ENCODE data around the gene DTNBP1.
A peak's percentile ranks its signal among the peaks of the same experiment; 100 is the strongest.
"Not testable (repeated sequence)": the region's sequence is repeated elsewhere in the genome, so short reads cannot be mapped to it uniquely, and the experiment has no call there.

DTNBP1 gene

GRCh38 chr6:15663130-15663871 lies 473 bp upstream of the DTNBP1 start:
- no peaks in the 10 kb centered on the region for H3K9me3 ChIP-seq (ENCODE audit: control insufficient read depth, low read length)
- peak overlapping the region; percentile 71 for H3K9ac ChIP-seq (ENCODE audit: low read length)
- peaks cover 4% of the 10 kb centered on the region for H3K27me3 ChIP-seq (ENCODE audit: control insufficient read depth, insufficient read depth, low read length)
- H3K4me1 ChIP-seq (ENCODE audit: control insufficient read depth, insufficient read depth, low read length) = peaks cover 12% of the 10 kb centered on the region
- H3K4me3 ChIP-seq (ENCODE audit: low read length) = peak overlapping the region; percentile 69
- H3K36me3 ChIP-seq (ENCODE audit: control insufficient read depth, insufficient read depth, low read length) = no peaks in the 10 kb centered on the region

DNA sequence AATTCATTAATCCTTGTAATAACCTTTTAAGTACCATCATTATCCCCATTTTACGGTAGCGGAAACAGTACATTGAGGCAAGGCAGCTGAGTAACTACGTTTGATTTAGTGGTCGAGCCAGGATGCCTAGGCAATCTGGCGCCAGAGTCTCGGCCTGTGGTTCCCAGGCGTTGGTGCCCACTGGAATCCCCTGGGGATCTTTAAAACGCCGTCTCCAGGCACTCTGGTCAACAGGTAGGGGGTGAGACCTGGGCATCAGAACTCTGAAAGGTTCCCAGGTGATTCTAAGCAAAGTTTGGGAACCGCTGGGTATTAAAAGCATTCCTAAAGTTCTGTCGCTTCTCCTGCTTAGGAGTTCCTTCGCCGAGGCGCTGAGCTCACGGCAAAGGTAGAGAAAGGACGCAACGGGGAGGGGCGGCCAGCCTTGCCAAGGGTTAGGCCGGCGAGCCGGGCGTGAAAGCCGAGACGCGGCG lies 939 bp downstream of the DTNBP1 start:
- Histone ChIP-seq H3K36me3 (ENCODE audit: control insufficient read depth, insufficient read depth, low read length) (no peaks in the 10 kb centered on the region), H3K9ac (ENCODE audit: low read length) (peak overlapping the region; percentile 71), H3K9me3 (ENCODE audit: control insufficient read depth, low read length) (no peaks in the 10 kb centered on the region), H3K27me3 (ENCODE audit: control insufficient read depth, insufficient read depth, low read length) (no peaks in the 10 kb centered on the region), H3K4me1 (ENCODE audit: control insufficient read depth, insufficient read depth, low read length) (peaks cover 12% of the 10 kb centered on the region), H3K4me3 (ENCODE audit: low read length) (peak overlapping the region; percentile 69)

- Histone ChIP-seq H3K27me3 (ENCODE audit: control insufficient read depth, insufficient read depth, low read length) (no peaks in the 10 kb centered on the region), H3K4me3 (ENCODE audit: low read length) (no peak overlapping the region), H3K36me3 (ENCODE audit: control insufficient read depth, insufficient read depth, low read length) (no peaks in the 10 kb centered on the region), H3K9ac (ENCODE audit: low read length) (no peak overlapping the region), H3K4me1 (ENCODE audit: control insufficient read depth, insufficient read depth, low read length) (peaks cover 12% of the 10 kb centered on the region), H3K9me3 (ENCODE audit: control insufficient read depth, low read length) (no peaks in the 10 kb centered on the region)
Measured at GRCh38 chr6:15659181-15659580, 3.6 kb downstream of the DTNBP1 start.

DNA sequence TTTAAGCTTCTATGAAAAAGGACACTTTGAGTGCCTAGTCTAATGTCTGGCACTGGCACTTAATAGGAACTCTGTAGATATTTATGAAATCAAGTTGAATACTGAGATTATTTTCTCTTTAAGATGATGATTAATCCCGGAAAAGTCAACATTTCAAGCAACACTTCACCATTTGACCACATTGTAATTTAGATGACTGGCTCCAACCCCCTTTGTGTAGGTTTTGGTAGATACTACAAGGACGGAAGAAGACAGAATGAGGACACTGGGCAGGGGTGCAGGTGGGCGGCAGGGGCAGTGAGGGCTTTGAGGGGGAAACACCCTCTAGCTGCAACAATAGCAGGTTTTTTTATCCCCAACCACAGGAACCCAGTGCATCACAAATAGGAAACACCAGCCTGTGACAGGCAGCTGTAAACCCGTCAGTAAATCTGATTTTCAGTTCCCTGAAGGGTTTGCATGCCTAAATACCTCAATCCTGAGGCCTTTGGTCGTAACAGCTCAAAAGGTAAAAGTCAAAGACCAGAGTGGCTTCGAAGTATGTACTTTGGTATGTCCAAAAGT lies 4.6 kb downstream of the DTNBP1 start:
- peaks cover 10% of the 10 kb centered on the region for H3K4me1 ChIP-seq (ENCODE audit: control insufficient read depth, insufficient read depth, low read length)

DNA sequence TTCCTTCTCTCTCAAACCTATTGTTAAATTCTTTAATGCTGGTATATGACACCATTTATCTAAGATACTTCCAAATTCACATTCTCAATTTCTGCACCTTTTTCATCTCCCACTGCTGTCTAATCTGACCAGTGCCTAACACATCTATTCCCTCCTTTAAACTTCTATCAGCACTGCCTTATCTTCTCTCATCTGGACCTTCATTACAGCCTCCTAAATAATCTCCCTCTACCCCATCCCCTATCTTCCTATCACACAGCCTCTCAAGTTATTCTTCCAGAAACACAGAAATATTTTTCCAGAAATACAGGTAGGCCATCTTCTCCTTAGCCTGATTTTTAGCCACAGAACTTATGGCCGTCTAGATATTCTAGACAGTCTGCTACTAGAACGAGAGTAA lies 5.5 kb downstream of the DTNBP1 start:
- Histone ChIP-seq H3K27me3 (ENCODE audit: control insufficient read depth, insufficient read depth, low read length) (no peaks in the 10 kb centered on the region), H3K9ac (ENCODE audit: low read length) (no peak overlapping the region), H3K9me3 (ENCODE audit: control insufficient read depth, low read length) (no peaks in the 10 kb centered on the region), H3K4me3 (ENCODE audit: low read length) (no peak overlapping the region), H3K36me3 (ENCODE audit: control insufficient read depth, insufficient read depth, low read length) (no peaks in the 10 kb centered on the region), H3K4me1 (ENCODE audit: control insufficient read depth, insufficient read depth, low read length) (peaks cover 7% of the 10 kb centered on the region)

More for the DNA sequence above, 4.6 kb downstream of the DTNBP1 start:
- H3K9me3 ChIP-seq (ENCODE audit: control insufficient read depth, low read length) = no peaks in the 10 kb centered on the region
- H3K36me3 ChIP-seq (ENCODE audit: control insufficient read depth, insufficient read depth, low read length) = no peaks in the 10 kb centered on the region
- H3K4me3 ChIP-seq (ENCODE audit: low read length) = no peak overlapping the region
- H3K27me3 ChIP-seq (ENCODE audit: control insufficient read depth, insufficient read depth, low read length) = no peaks in the 10 kb centered on the region
- H3K9ac ChIP-seq (ENCODE audit: low read length) = no peak overlapping the region

DNA sequence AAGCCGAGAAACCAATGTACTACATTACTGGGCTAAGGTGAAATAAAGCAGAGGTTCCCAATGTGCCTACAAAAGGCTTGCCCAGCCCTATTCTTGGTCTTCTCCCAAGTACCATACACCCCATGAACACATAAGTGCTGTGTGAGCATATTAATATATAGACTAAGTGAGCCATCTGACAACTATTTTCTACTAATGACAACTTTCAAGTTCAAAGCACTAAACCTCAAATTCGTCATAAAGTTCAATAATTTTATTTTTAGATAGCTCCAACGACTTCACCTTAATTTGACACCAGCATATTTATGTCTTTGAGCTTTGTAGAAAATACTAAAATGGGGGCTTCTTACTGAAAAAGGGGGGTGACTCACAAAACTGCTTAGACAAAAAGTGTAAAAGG lies 6.7 kb downstream of the DTNBP1 start:
- Histone ChIP-seq H3K27me3 (ENCODE audit: control insufficient read depth, insufficient read depth, low read length) (no peaks in the 10 kb centered on the region), H3K9me3 (ENCODE audit: control insufficient read depth, low read length) (no peaks in the 10 kb centered on the region), H3K9ac (ENCODE audit: low read length) (no peak overlapping the region), H3K4me1 (ENCODE audit: control insufficient read depth, insufficient read depth, low read length) (no peaks in the 10 kb centered on the region), H3K36me3 (ENCODE audit: control insufficient read depth, insufficient read depth, low read length) (no peaks in the 10 kb centered on the region), H3K4me3 (ENCODE audit: low read length) (no peak overlapping the region)

GRCh38 chr6:15654250-15654649 lies 8.6 kb downstream of the DTNBP1 start:
- no peak overlapping the region for H3K9ac ChIP-seq (ENCODE audit: low read length)
- no peak overlapping the region for H3K4me3 ChIP-seq (ENCODE audit: low read length)
- H3K27me3 ChIP-seq (ENCODE audit: control insufficient read depth, insufficient read depth, low read length) = no peaks in the 10 kb centered on the region
- H3K9me3 ChIP-seq (ENCODE audit: control insufficient read depth, low read length) = no peaks in the 10 kb centered on the region
- H3K36me3 ChIP-seq (ENCODE audit: control insufficient read depth, insufficient read depth, low read length) = no peaks in the 10 kb centered on the region
- no peaks in the 10 kb centered on the region for H3K4me1 ChIP-seq (ENCODE audit: control insufficient read depth, insufficient read depth, low read length)

DNA sequence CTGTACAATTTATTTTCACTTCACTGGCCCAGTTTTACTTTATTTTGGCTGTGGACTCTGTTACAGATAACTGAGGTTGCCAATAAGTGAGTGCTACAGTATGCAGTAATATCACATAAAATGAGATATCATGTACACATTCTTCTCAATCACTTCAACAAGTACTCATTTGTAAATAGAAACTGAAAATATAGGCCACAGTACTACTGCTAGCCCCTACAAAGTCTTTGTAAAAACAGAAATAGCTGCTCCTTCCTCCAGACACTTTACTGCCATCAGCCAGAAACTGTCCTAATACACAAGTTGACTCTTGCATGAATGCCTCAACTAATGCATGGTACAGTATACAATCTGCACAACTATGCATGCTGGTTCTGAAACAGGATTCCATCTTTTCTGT lies 9.2 kb downstream of the DTNBP1 start:
- no peaks in the 10 kb centered on the region for H3K9me3 ChIP-seq (ENCODE audit: control insufficient read depth, low read length)
- H3K4me1 ChIP-seq (ENCODE audit: control insufficient read depth, insufficient read depth, low read length) = no peaks in the 10 kb centered on the region
- no peak overlapping the region for H3K4me3 ChIP-seq (ENCODE audit: low read length)
- H3K9ac ChIP-seq (ENCODE audit: low read length) = no peak overlapping the region
- no peaks in the 10 kb centered on the region for H3K27me3 ChIP-seq (ENCODE audit: control insufficient read depth, insufficient read depth, low read length)
- H3K36me3 ChIP-seq (ENCODE audit: control insufficient read depth, insufficient read depth, low read length) = no peaks in the 10 kb centered on the region

DNA sequence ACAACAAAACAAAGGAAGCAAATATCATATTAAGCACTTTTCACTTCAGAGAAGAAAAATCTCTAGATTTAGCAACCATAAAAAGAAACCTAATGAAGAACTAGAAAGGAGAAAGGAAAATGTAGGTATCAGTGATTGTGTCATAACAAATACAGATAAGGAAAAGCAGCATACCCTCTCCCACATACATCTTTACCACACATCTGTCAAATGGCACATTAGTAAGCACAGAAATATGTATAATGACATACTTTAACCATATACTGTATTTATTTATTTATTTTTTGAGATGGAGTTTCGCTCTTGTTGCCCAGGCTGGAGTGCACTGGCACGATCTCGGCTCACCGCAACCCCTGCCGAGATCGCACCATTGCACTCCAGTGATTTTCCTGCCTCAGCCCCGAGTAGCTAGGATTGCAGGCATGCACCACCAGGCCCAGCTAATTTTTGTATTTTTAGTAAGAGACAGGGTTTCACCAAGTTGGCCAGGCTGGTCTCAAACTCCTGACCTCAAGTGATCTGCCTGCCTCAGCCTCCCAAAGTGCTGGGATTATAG lies 12.7 kb downstream of the DTNBP1 start:
- not testable (repeated sequence) for H3K27me3 ChIP-seq (ENCODE audit: control insufficient read depth, insufficient read depth, low read length); H3K9ac ChIP-seq (ENCODE audit: low read length); H3K36me3 ChIP-seq (ENCODE audit: control insufficient read depth, insufficient read depth, low read length); H3K4me3 ChIP-seq (ENCODE audit: low read length); H3K9me3 ChIP-seq (ENCODE audit: control insufficient read depth, low read length); H3K4me1 ChIP-seq (ENCODE audit: control insufficient read depth, insufficient read depth, low read length)

- no peaks in the 10 kb centered on the region for H3K4me1 ChIP-seq (ENCODE audit: control insufficient read depth, insufficient read depth, low read length)
- no peaks in the 10 kb centered on the region for H3K36me3 ChIP-seq (ENCODE audit: control insufficient read depth, insufficient read depth, low read length)
- no peaks in the 10 kb centered on the region for H3K9me3 ChIP-seq (ENCODE audit: control insufficient read depth, low read length)
Measured at GRCh38 chr6:15644904-15645303, 17.9 kb downstream of the DTNBP1 start.

GRCh38 chr6:15643542-15643941 lies 19.3 kb downstream of the DTNBP1 start:
- Histone ChIP-seq H3K9me3 (ENCODE audit: control insufficient read depth, low read length) (no peaks in the 10 kb centered on the region), H3K4me3 (ENCODE audit: low read length) (no peak overlapping the region), H3K4me1 (ENCODE audit: control insufficient read depth, insufficient read depth, low read length) (no peaks in the 10 kb centered on the region), H3K9ac (ENCODE audit: low read length) (no peak overlapping the region), H3K27me3 (ENCODE audit: control insufficient read depth, insufficient read depth, low read length) (no peaks in the 10 kb centered on the region), H3K36me3 (ENCODE audit: control insufficient read depth, insufficient read depth, low read length) (no peaks in the 10 kb centered on the region)

More at GRCh38 chr6:15644904-15645303, 17.9 kb downstream of the DTNBP1 start:
- no peak overlapping the region for H3K4me3 ChIP-seq (ENCODE audit: low read length)
- H3K27me3 ChIP-seq (ENCODE audit: control insufficient read depth, insufficient read depth, low read length) = no peaks in the 10 kb centered on the region
- H3K9ac ChIP-seq (ENCODE audit: low read length) = no peak overlapping the region

DNA sequence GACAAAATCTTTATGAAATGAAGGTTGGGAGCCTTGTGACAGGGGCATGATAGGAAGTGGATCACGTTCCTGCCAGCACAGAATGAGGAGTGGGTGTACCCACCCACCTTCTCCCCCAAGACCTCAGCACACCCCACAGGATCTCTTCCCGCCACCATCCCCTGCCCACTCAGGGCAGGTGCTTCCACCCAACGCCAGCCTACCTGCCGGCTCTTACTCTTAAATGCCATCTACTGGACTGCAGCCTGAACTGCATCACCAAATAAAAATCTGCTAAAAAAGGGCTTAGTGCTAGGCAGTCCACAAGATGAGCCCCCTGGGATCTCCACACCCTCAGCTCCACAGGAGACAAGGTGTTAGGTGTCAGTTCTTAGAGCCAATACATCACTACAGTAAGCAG lies 20.6 kb downstream of the DTNBP1 start:
- Histone ChIP-seq H3K9me3 (ENCODE audit: control insufficient read depth, low read length) (no peaks in the 10 kb centered on the region), H3K9ac (ENCODE audit: low read length) (no peak overlapping the region), H3K36me3 (ENCODE audit: control insufficient read depth, insufficient read depth, low read length) (no peaks in the 10 kb centered on the region), H3K27me3 (ENCODE audit: control insufficient read depth, insufficient read depth, low read length) (no peaks in the 10 kb centered on the region), H3K4me3 (ENCODE audit: low read length) (no peak overlapping the region), H3K4me1 (ENCODE audit: control insufficient read depth, insufficient read depth, low read length) (no peaks in the 10 kb centered on the region)
